Upper lobe of left lung (tissue), 4 donors: ENCODE results near the gene GYS2.

ENCODE experiments used
- CTCF ChIP-seq, 6 experiments: fragments of 450-650 bp in 4 of 6; fragments of 200-600 bp in 2 of 6; sonication (generic) in 2 of 6; IDR thresholded peaks; one replicate each; pipeline ENCODE4 v1.5.1; 2016 to 2019; ENCODE audit warnings: antibody characterized with exemption in 6 of 6
- POLR2A ChIP-seq, 4 donors: fragments of 450-650 bp; IDR thresholded peaks; one replicate each; pipeline ENCODE4 v1.5.1; 2016 to 2017; ENCODE audit warnings: antibody characterized with exemption in 4 of 4, mild to moderate bottlenecking in 2 of 4
- POLR2AphosphoS5 ChIP-seq, 2 donors: sonication (generic); formaldehyde crosslinking; IDR thresholded peaks; one replicate each; pipeline ENCODE4 v1.5.1; 2017; ENCODE audit warnings: antibody characterized with exemption in 2 of 2

GRCh38 chr12:21638054-21638891, 33.6 kb upstream of the GYS2 start:
- no peak for TF ChIP-seq CTCF (IDR thresholded peaks at IDR 0.05)
- TF ChIP-seq POLR2AphosphoS5 (IDR thresholded peaks at IDR 0.05) = no peak
- TF ChIP-seq POLR2A (IDR thresholded peaks at IDR 0.05) = no peak
